HEK293 (cell line): Measurements from ENCODE around the gene FIBCD1.

Experiments used
- CTCF ChIA-PET: fragments of 350-600 bp; formaldehyde crosslinking; extraction: SDS; loops from one replicate; lab custom pipeline; 2021; ENCODE audit warnings: antibody characterized with exemption; lab: Yijun Ruan, JAX
- POLR2A ChIA-PET: fragments of 300-600 bp; formaldehyde crosslinking; extraction: SDS; loops from one replicate; lab custom pipeline; 2020; ENCODE audit warnings: antibody characterized with exemption, inconsistent platforms; lab: Yijun Ruan, JAX
- H3K27ac ChIP-seq: fragments of 200-500 bp; sonication (Bioruptor generic); 2 replicates; pipeline ENCODE4 v1.5.1; 2014; ENCODE audit warnings: low read depth, low read length, control low read depth, inconsistent platforms; ENCODE audit errors: extremely low read depth
- H3K36me3 ChIP-seq, 2 experiments: fragments of 200-500 bp in 1 of 2; sonication (Bioruptor generic) in 1 of 2; 1 replicate in 1 of 2; 2 replicates in 1 of 2; pipeline ENCODE4 v1.5.1; 2014 to 2017; ENCODE audit warnings: inconsistent platforms in 2 of 2, low read length in 2 of 2; ENCODE audit not compliant: control insufficient read depth in 2 of 2, insufficient read depth in 1 of 2
- H3K4me1 ChIP-seq: fragments of 200-500 bp; sonication (Bioruptor generic); 2 replicates; pipeline ENCODE4 v1.5.1; 2014; ENCODE audit warnings: mild to moderate bottlenecking, low read length, inconsistent platforms; ENCODE audit not compliant: control insufficient read depth, insufficient read depth
- H3K4me3 ChIP-seq: 2 replicates; pipeline ENCODE4 v1.5.1; 2011; ENCODE audit warnings: low read depth, mild to moderate bottlenecking, control low read depth, low read length, moderate library complexity
- H3K9me3 ChIP-seq: fragments of 200-500 bp; sonication (Bioruptor generic); 2 replicates; pipeline ENCODE4 v1.5.1; 2014; ENCODE audit warnings: low read depth, low read length, inconsistent platforms; ENCODE audit not compliant: control insufficient read depth, insufficient read depth
- EGR2 ChIP-seq: fragments of 450-650 bp; formaldehyde crosslinking; IDR thresholded peaks from 2 replicates; pipeline ENCODE4 v1.5.1; 2016; ENCODE audit warnings: low read depth, missing biosample characterization, missing genetic modification characterization
- PRDM1 ChIP-seq: fragments of 450-650 bp; formaldehyde crosslinking; IDR thresholded peaks from 2 replicates; pipeline ENCODE4; 2016; ENCODE audit warnings: missing biosample characterization, missing genetic modification characterization
- SCRT1 ChIP-seq: fragments of 450-650 bp; formaldehyde crosslinking; IDR thresholded peaks from 2 replicates; pipeline ENCODE4 v1.5.1; 2016; ENCODE audit warnings: missing biosample characterization, missing genetic modification characterization, borderline replicate concordance
- SCRT2 ChIP-seq: fragments of 450-650 bp; formaldehyde crosslinking; IDR thresholded peaks from 2 replicates; pipeline ENCODE4 v1.5.1; 2016; ENCODE audit warnings: missing biosample characterization, missing genetic modification characterization
- TCF7L2 ChIP-seq: IDR thresholded peaks from 2 replicates; pipeline ENCODE4 v1.6.1; 2011; ENCODE audit warnings: low read depth, mild to moderate bottlenecking, inconsistent platforms, low read length, moderate library complexity, borderline replicate concordance
- ZFHX2 ChIP-seq: fragments of 450-650 bp; formaldehyde crosslinking; conservative IDR thresholded peaks from 2 replicates; pipeline ENCODE4 v1.5.1; 2016; ENCODE audit warnings: missing biosample characterization, missing genetic modification characterization
- ZNF146 ChIP-seq: fragments of 450-650 bp; formaldehyde crosslinking; IDR thresholded peaks from 2 replicates; pipeline ENCODE4 v1.5.1; 2016; ENCODE audit warnings: missing biosample characterization, missing genetic modification characterization
- ZNF292 ChIP-seq: fragments of 450-650 bp; formaldehyde crosslinking; IDR thresholded peaks from 2 replicates; pipeline ENCODE4 v1.5.1; 2016; ENCODE audit warnings: low read depth, missing biosample characterization, missing genetic modification characterization, borderline replicate concordance
- ZNF404 ChIP-seq: fragments of 450-650 bp; formaldehyde crosslinking; IDR thresholded peaks from 2 replicates; pipeline ENCODE4 v1.5.1; 2017; ENCODE audit warnings: missing biosample characterization, missing genetic modification characterization
- ZNF623 ChIP-seq: fragments of 450-650 bp; formaldehyde crosslinking; IDR thresholded peaks from 2 replicates; pipeline ENCODE4 v1.5.1; 2016; ENCODE audit warnings: missing biosample characterization, missing genetic modification characterization
- ZNF629 ChIP-seq: fragments of 450-650 bp; formaldehyde crosslinking; IDR thresholded peaks from 2 replicates; pipeline ENCODE4 v1.5.1; 2017; ENCODE audit warnings: missing biosample characterization, missing genetic modification characterization
- TF ChIP-seq, protein P1 (sequence below): fragments of 450-650 bp; formaldehyde crosslinking; IDR thresholded peaks from 2 replicates; pipeline ENCODE4 v1.5.1; 2016; ENCODE audit warnings: missing biosample characterization, missing genetic modification characterization
- TF ChIP-seq, protein P2 (sequence below): fragments of 450-650 bp; formaldehyde crosslinking; IDR thresholded peaks from 2 replicates; pipeline ENCODE4 v1.5.1; 2016; ENCODE audit warnings: missing biosample characterization, missing genetic modification characterization

Gene FIBCD1

DNA sequence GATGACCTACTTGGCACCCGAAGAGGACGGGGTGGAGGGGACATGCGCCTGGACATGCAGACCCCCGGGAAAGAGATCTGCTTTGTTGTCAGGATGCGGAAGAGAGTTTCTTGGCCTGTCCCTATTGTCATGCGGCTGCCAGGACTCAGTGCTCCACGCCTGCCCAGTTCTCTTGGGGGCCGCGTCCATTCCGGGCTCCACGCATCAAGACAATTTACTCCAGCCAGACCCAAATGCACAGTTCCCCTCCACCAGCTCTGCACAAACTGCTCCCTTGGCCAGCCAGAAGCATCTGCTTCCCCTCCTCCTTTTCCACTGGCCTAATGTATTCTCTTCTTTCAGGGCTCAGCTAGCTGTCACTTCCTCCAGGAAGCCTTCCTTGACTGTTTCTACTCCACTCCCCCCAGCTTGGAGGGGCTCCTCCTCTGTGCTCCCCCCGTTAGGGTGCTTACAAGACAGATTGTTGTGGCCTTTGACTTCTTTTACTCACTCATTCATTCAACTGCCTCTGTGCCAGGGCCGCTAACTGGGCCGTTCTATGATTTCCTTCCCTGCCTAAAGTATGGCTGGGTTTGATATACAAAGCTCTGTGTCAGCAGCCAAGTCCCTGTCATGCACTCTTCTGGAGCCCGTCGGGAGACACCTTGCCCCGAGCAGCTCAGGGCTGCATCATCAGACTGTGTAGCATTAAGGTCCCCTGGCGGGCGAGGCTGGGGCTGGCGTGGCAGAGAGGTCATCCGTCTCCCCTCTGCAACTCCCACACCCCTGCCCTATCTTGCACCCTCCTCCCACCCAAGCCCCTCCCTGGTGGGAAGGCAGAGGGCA, 6.6 kb downstream of the FIBCD1 start:
- peaks cover 3% of the 10 kb centered on the region; the same call in 1 of the 2 replicates for H3K4me1 ChIP-seq
- CTCF ChIA-PET, result interaction anchor here (0.5 to 2.6 kb wide), 12 partner anchors 10 to 230 kb away, joined by 3 to 15 read pairs (median 5); no protein-coding TSS in a partner anchor
- TF ChIP-seq ZNF629 (tag by site-specific recombination) (no peak), ZFHX2 (tag by site-specific recombination) (0 out of 2 replicates have a peak, but pooled peaks have one; percentile 9), ZNF292 (tag by site-specific recombination) (no peak), TCF7L2 (no peak), PRDM1 (tag by site-specific recombination) (no peak), EGR2 (tag by site-specific recombination) (0 out of 2 replicates have a peak, but pooled peaks have one; percentile 11), ZNF404 (tag by site-specific recombination) (no peak)
- TF ChIP-seq, protein P1, sequence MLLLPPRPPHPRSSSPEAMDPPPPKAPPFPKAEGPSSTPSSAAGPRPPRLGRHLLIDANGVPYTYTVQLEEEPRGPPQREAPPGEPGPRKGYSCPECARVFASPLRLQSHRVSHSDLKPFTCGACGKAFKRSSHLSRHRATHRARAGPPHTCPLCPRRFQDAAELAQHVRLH (tag by site-specific recombination), result no peak
- POLR2A ChIA-PET, result interaction anchor here (1.0 kb wide), 1 partner anchor 105 kb away, joined by 3 read pairs; no protein-coding TSS in a partner anchor
- H3K4me3 ChIP-seq, result no peak overlapping the region
- H3K36me3 ChIP-seq, result no peaks in the 10 kb centered on the region
- H3K9me3 ChIP-seq, result no peaks in the 10 kb centered on the region
- no peak overlapping the region for H3K27ac ChIP-seq

DNA sequence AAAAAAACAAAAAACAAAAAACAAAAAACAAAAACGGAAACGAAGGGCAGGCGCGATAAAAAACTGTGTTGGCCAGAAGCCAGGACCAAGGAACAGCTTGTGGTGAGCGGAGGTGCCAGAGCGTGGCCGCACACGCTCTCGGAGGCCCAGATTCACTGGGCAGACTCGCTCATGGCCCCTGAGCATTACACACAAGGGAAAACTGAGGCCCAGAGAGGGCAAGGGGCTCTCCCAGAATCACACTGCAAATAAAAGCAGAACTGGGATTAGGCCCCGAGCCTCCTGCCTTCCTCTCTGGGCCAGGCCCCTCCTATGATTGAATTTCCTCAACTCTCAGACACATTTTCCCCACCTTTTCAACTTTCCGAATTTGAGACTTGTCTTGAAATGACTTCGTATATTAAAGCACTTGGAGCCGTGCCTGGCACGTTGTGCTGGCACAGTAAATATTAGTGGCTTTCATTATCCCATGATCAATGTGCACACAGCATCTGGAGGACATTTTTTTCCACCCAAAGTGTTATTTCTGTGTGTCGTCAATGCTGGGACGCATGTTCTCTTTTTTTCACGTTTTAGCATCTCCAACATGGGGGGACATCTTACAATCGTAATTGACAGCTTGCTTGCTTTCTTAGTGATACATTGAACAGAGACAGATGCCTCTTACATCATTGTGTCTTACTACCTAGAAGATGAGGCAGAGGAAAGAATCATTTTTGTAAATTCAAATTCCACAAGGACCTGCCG, 7.4 kb downstream of the FIBCD1 start:
- no peak overlapping the region for H3K27ac ChIP-seq
- no peak overlapping the region for H3K4me3 ChIP-seq
- no peaks in the 10 kb centered on the region for H3K36me3 ChIP-seq
- 0 out of 2 replicates have a peak, but pooled peaks have one; percentile 23 for TF ChIP-seq ZNF146
- TF ChIP-seq, protein P2, sequence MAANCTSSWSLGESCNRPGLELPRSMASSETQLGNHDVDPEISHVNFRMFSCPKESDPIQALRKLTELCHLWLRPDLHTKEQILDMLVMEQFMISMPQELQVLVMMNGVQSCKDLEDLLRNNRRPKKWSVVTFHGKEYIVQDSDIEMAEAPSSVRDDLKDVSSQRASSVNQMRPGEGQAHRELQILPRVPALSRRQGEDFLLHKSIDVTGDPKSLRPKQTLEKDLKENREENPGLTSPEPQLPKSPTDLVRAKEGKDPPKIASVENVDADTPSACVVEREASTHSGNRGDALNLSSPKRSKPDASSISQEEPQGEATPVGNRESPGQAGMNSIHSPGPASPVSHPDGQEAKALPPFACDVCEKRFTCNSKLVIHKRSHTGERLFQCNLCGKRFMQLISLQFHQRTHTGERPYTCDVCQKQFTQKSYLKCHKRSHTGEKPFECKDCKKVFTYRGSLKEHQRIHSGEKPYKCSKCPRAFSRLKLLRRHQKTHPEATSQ (tag by site-specific recombination), result no peak
- POLR2A ChIA-PET, result no interaction called here
- H3K9me3 ChIP-seq, result no peaks in the 10 kb centered on the region
- CTCF ChIA-PET, result interaction anchor here (1.0 to 1.3 kb wide), 3 partner anchors 38 to 115 kb away, joined by 3 to 9 read pairs (median 4); no protein-coding TSS in a partner anchor
- H3K4me1 ChIP-seq, result peaks cover 3% of the 10 kb centered on the region; the same call in 1 of the 2 replicates

DNA sequence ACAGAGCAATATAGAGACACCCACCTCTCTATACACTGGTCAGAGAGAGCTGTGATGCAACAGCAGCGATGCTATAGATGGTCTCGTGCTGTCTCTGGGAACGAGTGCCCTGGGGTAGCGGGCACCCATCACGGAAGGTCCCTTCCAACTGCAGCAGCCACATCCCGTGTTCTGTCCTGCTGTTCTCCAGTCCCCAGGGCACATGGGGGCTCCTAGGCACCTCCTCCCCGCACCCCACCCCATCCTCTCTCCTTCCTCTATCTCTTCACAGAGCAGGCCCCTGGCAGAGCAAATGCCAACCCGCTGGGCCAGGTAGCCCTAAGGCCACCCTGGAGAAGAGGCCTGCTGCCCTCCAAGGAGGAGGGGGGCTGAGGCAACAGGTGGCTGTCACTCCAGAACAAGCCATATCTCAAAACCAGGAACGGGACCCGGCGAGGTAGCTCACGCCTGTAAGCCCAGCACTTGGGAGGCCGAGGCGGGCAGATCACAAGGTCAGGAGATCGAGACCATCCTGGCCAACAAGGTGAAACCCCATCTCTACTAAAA, 8.2 kb downstream of the FIBCD1 start:
- Histone ChIP-seq H3K27ac (no peak overlapping the region), H3K36me3 (no peaks in the 10 kb centered on the region), H3K9me3 (no peaks in the 10 kb centered on the region), H3K4me3 (no peak overlapping the region), H3K4me1 (peaks cover 3% of the 10 kb centered on the region; the same call in 1 of the 2 replicates)
- CTCF ChIA-PET, result interaction anchor here (1.0 kb wide), 1 partner anchor 60 kb away, joined by 3 read pairs; no protein-coding TSS in a partner anchor
- peak; percentile 97 for TF ChIP-seq SCRT2
- peak; percentile 91 for TF ChIP-seq SCRT1
- TF ChIP-seq ZNF623, result no peak
- POLR2A ChIA-PET, result no interaction called here
